Muscle of arm (tissue), 12 donors: ENCODE data around the gene PRMT7. TPM values are rescaled to one million over a fixed set of nuclear protein-coding genes. Genes with fewer than 3 reads are reported as not detected.

Source experiments
- DNase-seq: peaks from one replicate; pipeline ENCODE4 v3.0.0-alpha.2; 2013
- polyA plus RNA-seq, 12 donors: library from polyadenylated mRNA; unstranded; fragments of 120-200 nt; gene quantifications; one replicate each; pipeline ENCODE4 v1.2.1, GENCODE V29; 2013; ENCODE audit not compliant: insufficient read length in 12 of 12

The PRMT7 gene
- polyA plus RNA-seq, 12 donors: 33.0 to 56.0 (median 40.2) TPM; not detected in 1

- no peak for DNase-seq
These were observed 36.2 kb downstream of the PRMT7 start for GRCh38 chr16:68346892-68347480.

- DNase-seq: no peak
These were observed 36.8 kb downstream of the PRMT7 start for GRCh38 chr16:68347605-68348004.

GRCh38 chr16:68348639-68349445 lies 38.0 kb downstream of the PRMT7 start:
- no peak for DNase-seq

- DNase-seq: no peak
These were observed 39.1 kb downstream of the PRMT7 start for GRCh38 chr16:68349838-68350410.

- no peak for DNase-seq
These were observed 40.1 kb downstream of the PRMT7 start for GRCh38 chr16:68350813-68351350.

GRCh38 chr16:68351463-68351862 lies 40.6 kb downstream of the PRMT7 start:
- DNase-seq: no peak

- DNase-seq: no peak
These were observed 41.2 kb downstream of the PRMT7 start for GRCh38 chr16:68351991-68352431.

- no peak for DNase-seq
These were observed 42.5 kb downstream of the PRMT7 start for GRCh38 chr16:68353366-68353765.

GRCh38 chr16:68354816-68355215 lies 44.0 kb downstream of the PRMT7 start:
- DNase-seq: no peak

- no peak for DNase-seq
These were observed 44.8 kb downstream of the PRMT7 start for GRCh38 chr16:68355447-68356248.

- no peak for DNase-seq
These were observed 45.6 kb downstream of the PRMT7 start for GRCh38 chr16:68356249-68356918.

GRCh38 chr16:68356919-68357286 lies 46.1 kb downstream of the PRMT7 start:
- DNase-seq: no peak

- DNase-seq: no peak
These were observed 46.7 kb downstream of the PRMT7 start for GRCh38 chr16:68357521-68357922.

GRCh38 chr16:68357923-68358322 lies 47.1 kb downstream of the PRMT7 start:
- no peak for DNase-seq

GRCh38 chr16:68358951-68359350 lies 48.1 kb downstream of the PRMT7 start:
- DNase-seq: no peak

- DNase-seq: no peak
These were observed 48.8 kb downstream of the PRMT7 start for GRCh38 chr16:68359398-68360191.

- DNase-seq: no peak
These were observed 49.7 kb downstream of the PRMT7 start for GRCh38 chr16:68360547-68360946.

- no peak for DNase-seq
These were observed 50.1 kb downstream of the PRMT7 start for GRCh38 chr16:68360956-68361355.

GRCh38 chr16:68361485-68361884 lies 50.7 kb downstream of the PRMT7 start:
- no peak for DNase-seq

GRCh38 chr16:68362262-68362913 lies 51.6 kb downstream of the PRMT7 start:
- DNase-seq: no peak
